ENCODE results near the gene KITLG.

The KITLG gene

GRCh38 chr12:88562151-88562550 lies 18.1 kb downstream of the KITLG start:
- no peaks in the 10 kb centered on the region for H3K36me3 ChIP-seq
- DNase-seq = no peak

DNA sequence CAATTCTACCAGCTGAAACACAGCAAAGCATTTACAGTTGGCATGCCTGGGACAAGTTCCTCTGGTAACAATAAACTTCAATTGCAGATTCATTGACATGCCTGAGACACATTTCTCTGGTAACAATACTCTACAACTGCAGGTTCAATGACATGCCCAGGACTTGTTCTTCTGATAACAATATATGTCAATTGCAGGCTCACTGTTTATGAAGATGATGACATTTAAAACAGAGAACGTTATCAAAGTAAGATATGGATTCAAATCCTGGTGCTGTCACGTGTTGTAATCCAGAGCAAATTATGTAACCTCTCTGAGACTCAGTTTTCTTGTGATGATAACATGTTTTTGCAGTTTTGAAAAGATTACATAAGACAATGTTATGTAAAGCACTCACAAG lies 20.5 kb downstream of the KITLG start:
- no peaks in the 10 kb centered on the region for H3K27me3 ChIP-seq
- H3K4me1 ChIP-seq = no peaks in the 10 kb centered on the region
- H3K9me3 ChIP-seq = no peaks in the 10 kb centered on the region
- no peak for DNase-seq
- H3K4me3 ChIP-seq (ENCODE audit: low read depth, low read length) = no peak overlapping the region
- H3K36me3 ChIP-seq = no peaks in the 10 kb centered on the region
- TF ChIP-seq, protein P1, sequence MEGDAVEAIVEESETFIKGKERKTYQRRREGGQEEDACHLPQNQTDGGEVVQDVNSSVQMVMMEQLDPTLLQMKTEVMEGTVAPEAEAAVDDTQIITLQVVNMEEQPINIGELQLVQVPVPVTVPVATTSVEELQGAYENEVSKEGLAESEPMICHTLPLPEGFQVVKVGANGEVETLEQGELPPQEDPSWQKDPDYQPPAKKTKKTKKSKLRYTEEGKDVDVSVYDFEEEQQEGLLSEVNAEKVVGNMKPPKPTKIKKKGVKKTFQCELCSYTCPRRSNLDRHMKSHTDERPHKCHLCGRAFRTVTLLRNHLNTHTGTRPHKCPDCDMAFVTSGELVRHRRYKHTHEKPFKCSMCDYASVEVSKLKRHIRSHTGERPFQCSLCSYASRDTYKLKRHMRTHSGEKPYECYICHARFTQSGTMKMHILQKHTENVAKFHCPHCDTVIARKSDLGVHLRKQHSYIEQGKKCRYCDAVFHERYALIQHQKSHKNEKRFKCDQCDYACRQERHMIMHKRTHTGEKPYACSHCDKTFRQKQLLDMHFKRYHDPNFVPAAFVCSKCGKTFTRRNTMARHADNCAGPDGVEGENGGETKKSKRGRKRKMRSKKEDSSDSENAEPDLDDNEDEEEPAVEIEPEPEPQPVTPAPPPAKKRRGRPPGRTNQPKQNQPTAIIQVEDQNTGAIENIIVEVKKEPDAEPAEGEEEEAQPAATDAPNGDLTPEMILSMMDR (IDR thresholded peaks at IDR 0.05; ENCODE audit: low read depth, low read length) = no peak

More at GRCh38 chr12:88562151-88562550, 18.1 kb downstream of the KITLG start:
- no peaks in the 10 kb centered on the region for H3K27me3 ChIP-seq
- no peaks in the 10 kb centered on the region for H3K4me1 ChIP-seq
- no peak overlapping the region for H3K4me3 ChIP-seq (ENCODE audit: low read depth, low read length)
- no peaks in the 10 kb centered on the region for H3K9me3 ChIP-seq
- TF ChIP-seq, protein P1 (IDR thresholded peaks at IDR 0.05; ENCODE audit: low read depth, low read length) = no peak

DNA sequence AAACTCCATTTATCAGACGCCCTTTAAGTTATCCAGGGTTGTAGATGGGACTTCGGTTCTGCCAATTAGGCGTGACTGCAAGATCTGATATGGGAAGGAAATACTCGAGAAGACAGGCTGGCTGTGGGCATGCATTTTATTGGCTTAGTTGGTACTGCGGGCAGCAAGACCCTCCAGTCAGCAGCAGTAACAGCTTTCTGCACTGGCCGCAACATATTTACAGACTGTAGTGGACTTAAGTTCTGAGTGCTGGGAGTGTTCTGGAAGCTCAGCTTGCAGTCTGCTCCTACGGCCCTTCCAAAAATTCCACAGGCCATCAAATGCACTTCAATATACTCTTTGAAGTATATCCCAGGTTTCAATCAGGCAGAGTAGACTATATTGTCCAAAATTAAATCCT lies 21.1 kb downstream of the KITLG start:
- Histone ChIP-seq H3K4me3 (ENCODE audit: low read depth, low read length) (no peak overlapping the region), H3K27me3 (no peaks in the 10 kb centered on the region), H3K4me1 (no peaks in the 10 kb centered on the region), H3K36me3 (no peaks in the 10 kb centered on the region), H3K9me3 (no peaks in the 10 kb centered on the region)
- TF ChIP-seq, protein P1 (IDR thresholded peaks at IDR 0.05; ENCODE audit: low read depth, low read length) = no peak
- no peak for DNase-seq

DNA sequence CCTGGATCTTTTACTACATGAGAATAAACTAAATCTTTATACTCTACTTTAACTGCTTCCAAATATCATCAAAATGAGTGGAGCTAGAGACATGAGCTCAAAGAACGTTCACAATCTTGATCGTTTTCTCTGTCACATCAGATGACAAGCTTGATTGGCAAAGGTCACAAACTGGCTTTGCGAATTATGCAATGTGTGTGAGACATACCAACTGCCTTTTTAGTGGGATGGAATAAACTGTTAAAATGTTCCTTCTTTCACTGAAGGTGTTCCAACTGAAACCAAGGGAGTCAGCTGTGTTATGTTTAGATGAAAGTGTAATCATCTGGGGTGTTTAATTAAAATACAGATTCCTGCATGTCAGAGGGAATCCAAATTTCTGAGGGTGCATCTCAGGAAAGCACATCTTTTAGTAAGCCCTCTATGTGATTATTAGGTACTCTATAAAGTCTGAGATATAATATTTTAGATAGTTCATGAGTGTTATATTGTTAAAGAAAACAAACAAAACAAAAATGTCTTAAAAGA lies 21.9 kb downstream of the KITLG start:
- Histone ChIP-seq H3K27me3 (no peaks in the 10 kb centered on the region), H3K9me3 (no peaks in the 10 kb centered on the region), H3K36me3 (no peaks in the 10 kb centered on the region), H3K4me1 (no peaks in the 10 kb centered on the region), H3K4me3 (ENCODE audit: low read depth, low read length) (no peak overlapping the region)
- DNase-seq = no peak
- TF ChIP-seq, protein P1 (IDR thresholded peaks at IDR 0.05; ENCODE audit: low read depth, low read length) = no peak

DNA sequence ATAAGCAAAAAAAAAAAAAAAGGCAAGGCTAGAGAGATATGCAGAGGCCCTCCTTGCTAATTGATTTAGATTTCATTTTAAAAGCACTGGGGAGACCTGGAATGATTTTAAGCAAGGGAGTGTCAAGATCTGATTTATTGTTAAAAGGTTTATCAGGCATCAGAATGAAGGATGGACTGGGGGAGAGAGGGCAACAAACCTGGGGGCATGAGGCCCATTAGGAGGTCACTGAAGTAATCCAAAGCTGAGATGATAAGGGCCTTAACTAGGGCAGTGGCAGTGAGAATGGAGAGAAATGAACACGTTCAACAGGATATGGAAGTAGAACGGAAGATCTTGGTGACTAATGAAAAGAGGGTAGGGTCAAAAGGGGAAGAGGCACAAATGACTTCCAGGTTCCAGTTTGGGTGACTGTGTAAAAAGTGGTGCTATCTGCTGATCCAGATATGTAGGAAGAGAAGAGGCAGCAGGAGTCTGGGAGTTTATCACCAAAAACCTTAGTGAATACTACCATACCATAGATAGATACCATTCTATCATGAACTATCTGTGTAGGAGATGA lies 24.0 kb downstream of the KITLG start:
- no peaks in the 10 kb centered on the region for H3K4me1 ChIP-seq
- H3K27me3 ChIP-seq = no peaks in the 10 kb centered on the region
- DNase-seq = no peak

More for the DNA sequence above, 24.0 kb downstream of the KITLG start:
- no peaks in the 10 kb centered on the region for H3K9me3 ChIP-seq
- TF ChIP-seq, protein P1 (IDR thresholded peaks at IDR 0.05; ENCODE audit: low read depth, low read length) = no peak
- no peak overlapping the region for H3K4me3 ChIP-seq (ENCODE audit: low read depth, low read length)
- no peaks in the 10 kb centered on the region for H3K36me3 ChIP-seq

All from BE2C (cell line).